Iris pigment epithelial cell (primary cell): Measurements from ENCODE around the gene EIF4G2.
A peak's percentile ranks its signal among the peaks of the same experiment; 100 is the strongest.
"Not testable (repeated sequence)": the region's sequence is repeated elsewhere in the genome, so short reads cannot be mapped to it uniquely, and the experiment has no call there.

Experiments
- DNase-seq: peaks from one replicate; pipeline ENCODE4 v3.0.0-alpha.2; 2011; ENCODE audit warnings: low read depth

EIF4G2 gene

GRCh38 chr11:10808553-10809372, at the start of gene EIF4G2:
Gene EIF4G2, minus strand, starts transcription at chr11:10808926.
- DNase-seq = peak; percentile 99

- DNase-seq = peak; percentile 98
Observed at GRCh38 chr11:10857709-10858438, 49.1 kb upstream of the EIF4G2 start, which contains the start of gene ZBED5. Gene ZBED5, minus strand, starts transcription at chr11:10858053. Its CDS starts 3,108 bp downstream, at chr11:10854945.

- DNase-seq = no peak
Observed at GRCh38 chr11:10857459-10857708, 48.7 kb upstream of the EIF4G2 start.

- peak; percentile 29 for DNase-seq
Observed at GRCh38 chr11:10856689-10857458, 48.1 kb upstream of the EIF4G2 start.

- DNase-seq = no peak
Observed at GRCh38 chr11:10855295-10855694, 46.6 kb upstream of the EIF4G2 start.

- DNase-seq = no peak
Observed at GRCh38 chr11:10847960-10848860, 39.5 kb upstream of the EIF4G2 start.

- no peak for DNase-seq
Observed at GRCh38 chr11:10846660-10847059, 37.9 kb upstream of the EIF4G2 start.

- no peak for DNase-seq
Observed at GRCh38 chr11:10845589-10845988, 36.9 kb upstream of the EIF4G2 start.

GRCh38 chr11:10844796-10845195, 36.1 kb upstream of the EIF4G2 start:
- no peak for DNase-seq

GRCh38 chr11:10844356-10844755, 35.6 kb upstream of the EIF4G2 start:
- no peak for DNase-seq

GRCh38 chr11:10838881-10839280, 30.2 kb upstream of the EIF4G2 start:
- no peak for DNase-seq

- peak; percentile 15 for DNase-seq
Observed at GRCh38 chr11:10838083-10838482, 29.4 kb upstream of the EIF4G2 start.

- DNase-seq = not testable (repeated sequence)
Observed at GRCh38 chr11:10836884-10837283, 28.2 kb upstream of the EIF4G2 start.

GRCh38 chr11:10829139-10829538, 20.4 kb upstream of the EIF4G2 start:
- no peak for DNase-seq

- DNase-seq = no peak
Observed at GRCh38 chr11:10828402-10828801, 19.7 kb upstream of the EIF4G2 start.

- no peak for DNase-seq
Observed at GRCh38 chr11:10824888-10825287, 16.2 kb upstream of the EIF4G2 start.

GRCh38 chr11:10823152-10823579, 14.4 kb upstream of the EIF4G2 start:
- no peak for DNase-seq

- DNase-seq = not testable (repeated sequence)
Observed at GRCh38 chr11:10822491-10822890, 13.8 kb upstream of the EIF4G2 start.

- DNase-seq = peak; percentile 84
Observed at GRCh38 chr11:10818594-10818993, 9.9 kb upstream of the EIF4G2 start.

GRCh38 chr11:10813945-10814344, 5.2 kb upstream of the EIF4G2 start:
- DNase-seq = no peak

GRCh38 chr11:10809373-10810160, 841 bp upstream of the EIF4G2 start:
- DNase-seq = peak; percentile 68
